DLD1 (cell line): ENCODE data around the gene CADPS.

Source experiments
- in situ Hi-C: cut with HindIII; loops from 2 replicates; pipeline ENCODE4 v1.10.0; 2017; ENCODE audit warnings: low sequenced_read_pairs

The CADPS gene

GRCh38 chr3:62874711-62875557 is at the start of gene CADPS:
Gene CADPS (minus strand): TSS chr3:62875416. CDS start chr3:62875029, 387 bp downstream.
- in situ Hi-C loops, result loop anchor here (25.0 kb wide), 1 partner anchor 312 kb away; no protein-coding TSS in a partner anchor

DNA sequence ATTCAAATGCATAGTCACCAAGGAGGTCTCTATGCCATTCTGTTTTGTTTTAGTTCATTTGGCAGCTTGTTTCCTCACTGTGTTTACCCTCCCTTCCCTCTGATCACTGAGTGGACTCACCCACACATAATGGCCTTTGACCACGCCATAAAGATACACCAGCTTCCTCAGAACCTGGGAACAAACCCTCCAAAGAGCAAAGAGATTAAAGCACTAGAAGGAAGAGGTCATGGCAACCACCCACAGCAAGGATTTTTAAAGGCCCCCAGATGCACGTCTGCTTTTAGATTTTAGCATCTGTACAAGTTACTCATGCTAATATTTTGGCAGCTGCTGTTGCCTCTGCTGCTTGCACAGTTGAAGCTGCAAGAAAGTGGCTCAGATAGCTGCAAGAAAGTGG is 47.9 kb upstream of the CADPS start:
- in situ Hi-C loops, result no loop called here

DNA sequence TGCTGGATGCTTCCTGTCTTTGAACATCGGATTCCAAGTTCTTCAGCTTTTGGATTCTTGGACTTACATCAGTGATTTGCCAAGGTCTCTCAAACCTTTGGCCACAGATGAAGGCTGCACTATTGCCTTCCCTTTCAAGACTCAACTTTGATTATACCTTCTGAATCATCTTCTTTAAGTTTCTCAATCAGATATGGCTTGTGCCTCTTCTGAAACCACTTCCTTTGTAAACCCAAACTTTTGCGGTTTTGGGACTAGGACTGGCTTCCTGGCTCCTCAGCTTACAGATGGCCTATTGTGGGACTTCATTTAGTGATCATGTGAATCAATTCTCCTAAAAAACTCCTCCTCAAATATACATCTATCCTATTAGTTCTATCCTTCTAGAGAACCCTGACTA is 47.1 kb upstream of the CADPS start:
- in situ Hi-C loops, result no loop called here

DNA sequence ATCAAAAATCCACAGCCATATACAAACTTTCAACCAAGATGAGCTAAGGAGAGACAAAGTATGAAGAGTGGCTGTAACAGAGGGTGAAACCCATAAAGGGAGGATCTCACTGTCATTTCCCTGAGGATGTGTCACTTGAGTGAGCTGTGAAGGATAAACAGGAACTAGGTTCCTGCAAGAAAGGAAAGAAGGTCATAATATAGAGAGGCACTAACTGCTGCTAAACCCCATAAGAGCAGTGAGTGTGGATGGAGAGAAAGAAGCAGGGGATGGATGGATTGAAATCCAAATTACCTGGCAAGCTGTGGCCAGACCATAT is 45.2 kb upstream of the CADPS start:
- in situ Hi-C loops, result no loop called here

- in situ Hi-C loops, result no loop called here
Measured at GRCh38 chr3:62919784-62920465, 44.7 kb upstream of the CADPS start.

- in situ Hi-C loops, result no loop called here
Measured at GRCh38 chr3:62918777-62919176, 43.6 kb upstream of the CADPS start.

DNA sequence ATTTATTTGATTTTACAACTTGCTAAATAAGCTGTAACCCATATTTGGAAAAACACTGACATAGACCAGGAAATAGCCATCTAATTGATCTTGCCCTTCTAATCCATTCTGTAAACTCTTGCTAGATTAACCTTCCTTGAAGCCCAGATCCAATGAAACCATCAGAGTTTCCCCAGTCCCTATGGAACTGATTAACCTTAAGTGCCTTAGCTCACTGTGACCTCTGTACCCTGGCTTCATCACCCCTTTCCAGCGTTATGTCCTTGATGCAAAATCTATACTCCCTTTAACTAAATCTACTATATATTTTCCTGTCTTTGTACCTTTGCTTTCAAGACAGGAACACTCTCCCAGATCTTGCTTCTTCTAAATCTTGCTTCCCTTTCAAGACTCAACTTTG is 42.9 kb upstream of the CADPS start:
- in situ Hi-C loops, result no loop called here

DNA sequence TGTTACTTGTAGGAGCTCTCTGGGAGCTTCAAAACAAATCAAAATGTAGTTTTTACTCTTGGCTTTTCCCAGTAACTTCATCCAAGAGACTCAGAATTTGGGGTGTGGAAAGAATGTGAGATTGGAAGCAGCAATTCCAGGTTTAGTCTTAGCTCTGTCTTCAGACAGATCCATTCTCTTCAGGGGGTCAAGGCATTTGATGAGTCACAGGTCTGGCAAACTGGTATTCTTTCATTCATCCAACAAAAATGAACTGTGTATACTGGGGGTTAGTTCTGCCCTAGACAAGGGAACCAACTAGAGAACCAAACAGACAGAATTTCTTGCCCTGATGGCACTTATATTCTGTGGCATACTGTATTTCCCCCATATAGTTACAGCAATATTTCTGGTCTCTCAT is 36.3 kb upstream of the CADPS start:
- in situ Hi-C loops, result no loop called here

- in situ Hi-C loops, result no loop called here
Measured at GRCh38 chr3:62905331-62905730, 30.1 kb upstream of the CADPS start.

DNA sequence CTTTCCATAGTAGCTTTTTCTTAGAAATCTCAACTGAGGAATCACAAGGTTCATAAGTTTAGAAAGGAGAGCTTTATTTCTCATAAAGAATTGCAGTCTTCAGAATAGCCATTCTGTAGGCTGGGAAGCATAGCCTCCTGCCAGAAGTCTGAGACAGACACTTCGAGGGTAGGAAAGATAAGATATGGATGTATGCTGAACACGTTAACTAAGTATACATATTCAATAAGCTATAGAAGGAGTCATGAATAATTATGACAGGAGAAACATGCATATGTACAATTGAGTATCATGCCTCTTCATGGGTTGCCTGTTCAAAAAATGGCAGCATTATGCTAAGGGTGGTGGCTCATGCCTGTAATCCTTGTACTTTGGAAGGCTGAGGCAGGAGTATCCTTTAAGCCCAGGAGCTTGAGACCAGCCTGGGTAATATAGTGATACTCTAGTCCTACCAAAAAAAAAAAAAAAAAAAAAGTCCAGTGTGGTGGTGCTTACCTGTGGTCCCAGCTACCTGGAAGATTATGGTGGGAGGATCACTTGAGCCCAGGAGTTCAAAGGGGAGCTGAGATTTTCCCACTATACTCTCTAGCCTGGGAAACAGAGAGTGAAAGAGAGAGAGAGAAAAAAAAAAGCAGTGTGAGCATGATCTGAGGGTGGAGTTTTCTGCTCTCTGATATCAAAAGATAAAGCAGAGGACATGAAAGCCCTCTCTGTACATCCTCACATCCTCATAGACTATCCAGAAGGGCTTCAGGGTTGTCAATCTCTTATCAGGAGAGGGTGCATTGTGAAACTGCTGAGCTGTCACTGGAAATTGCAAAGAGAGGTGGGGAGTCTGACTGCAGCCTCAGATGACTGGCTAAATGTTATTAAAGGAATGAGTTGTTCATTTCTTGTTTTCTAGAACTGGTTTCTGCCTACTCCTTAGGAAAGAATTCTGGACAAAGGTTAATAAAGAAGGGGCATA is 23.6 kb upstream of the CADPS start:
- in situ Hi-C loops, result no loop called here

- in situ Hi-C loops, result no loop called here
Measured at GRCh38 chr3:62895901-62896300, 20.7 kb upstream of the CADPS start.

- in situ Hi-C loops, result no loop called here
Measured at GRCh38 chr3:62892951-62893350, 17.7 kb upstream of the CADPS start.

DNA sequence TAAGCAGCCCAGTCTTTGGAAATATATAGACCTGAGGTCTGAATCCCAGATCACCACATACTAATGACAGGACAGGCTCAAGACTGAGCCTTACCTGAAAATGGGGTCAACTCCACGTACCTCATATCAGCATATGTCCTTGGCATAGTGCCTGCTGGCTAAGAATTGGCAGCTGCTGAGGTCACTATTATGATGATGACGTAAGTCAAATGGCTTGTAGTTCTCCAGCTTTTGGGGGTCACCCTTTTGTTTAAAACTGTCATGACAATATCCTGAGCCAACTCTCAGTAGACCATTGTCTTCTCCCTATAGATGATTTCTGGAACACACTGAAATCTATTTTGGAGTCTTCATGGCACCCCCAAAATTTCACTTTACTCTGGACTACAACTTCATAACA is 16.8 kb upstream of the CADPS start:
- in situ Hi-C loops, result no loop called here

- in situ Hi-C loops, result no loop called here
Measured at GRCh38 chr3:62888778-62889177, 13.6 kb upstream of the CADPS start.

GRCh38 chr3:62888180-62888579 is 13.0 kb upstream of the CADPS start:
- in situ Hi-C loops, result no loop called here

GRCh38 chr3:62885136-62885535 is 9.9 kb upstream of the CADPS start:
- in situ Hi-C loops, result no loop called here

DNA sequence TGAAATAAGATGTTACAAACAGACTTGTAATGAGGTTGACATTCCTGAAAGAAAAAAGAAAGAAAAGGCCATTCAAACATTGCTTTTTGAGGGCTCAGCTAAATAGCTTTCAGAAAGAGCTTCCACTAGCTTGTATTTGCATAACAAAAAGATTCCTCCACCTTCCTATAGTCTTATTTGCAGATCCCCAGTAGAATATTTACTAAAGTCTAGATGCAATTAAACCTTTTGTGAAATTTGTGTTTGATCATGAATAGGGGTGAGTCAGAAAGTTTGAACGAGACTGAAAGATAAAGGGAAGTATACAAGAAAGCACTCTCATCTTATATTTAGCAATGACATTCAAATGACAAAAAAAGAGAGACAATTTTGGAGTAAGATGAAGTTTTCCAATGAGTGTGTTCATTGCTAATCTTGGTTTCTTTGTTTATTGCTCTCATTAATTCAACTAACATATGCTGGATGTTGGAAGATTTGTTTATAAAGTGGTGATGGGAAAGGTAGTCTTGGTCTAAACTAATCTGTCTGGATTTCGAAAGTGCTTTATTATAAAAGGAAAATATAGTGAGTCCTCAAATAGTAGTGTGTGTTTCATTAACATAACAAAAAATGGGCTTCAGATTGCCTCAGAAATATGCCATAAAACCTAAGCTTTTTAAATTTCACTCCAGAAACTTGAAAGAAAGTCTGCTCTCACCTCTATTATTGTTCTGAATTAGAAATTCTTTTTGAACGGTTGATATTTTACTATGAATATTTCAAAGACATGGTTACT is 9.1 kb upstream of the CADPS start:
- in situ Hi-C loops, result no loop called here

DNA sequence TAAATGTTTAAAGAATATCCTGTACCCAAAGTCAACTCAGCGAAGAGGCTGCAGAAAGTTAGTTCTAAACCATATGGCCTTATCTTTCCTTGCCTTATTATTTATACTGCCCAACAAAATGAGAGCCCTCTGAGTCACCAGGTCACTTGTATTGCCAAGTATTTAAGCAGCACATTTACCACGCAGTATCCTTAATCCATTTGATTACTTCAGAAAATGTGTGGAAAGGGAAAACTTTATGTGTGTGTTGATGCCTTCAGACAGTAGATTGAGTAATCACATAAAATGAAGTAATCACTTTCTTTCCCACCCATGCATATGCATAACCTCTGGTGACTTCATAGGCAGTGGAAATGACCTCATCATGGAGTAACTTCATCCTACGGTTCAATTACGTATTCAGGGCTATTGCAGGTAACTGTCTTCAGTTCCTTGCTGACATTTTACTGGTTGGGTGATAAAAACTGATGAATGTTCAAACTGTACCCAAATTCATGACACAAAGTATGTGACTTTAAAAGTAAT is 7.5 kb upstream of the CADPS start:
- in situ Hi-C loops, result no loop called here

DNA sequence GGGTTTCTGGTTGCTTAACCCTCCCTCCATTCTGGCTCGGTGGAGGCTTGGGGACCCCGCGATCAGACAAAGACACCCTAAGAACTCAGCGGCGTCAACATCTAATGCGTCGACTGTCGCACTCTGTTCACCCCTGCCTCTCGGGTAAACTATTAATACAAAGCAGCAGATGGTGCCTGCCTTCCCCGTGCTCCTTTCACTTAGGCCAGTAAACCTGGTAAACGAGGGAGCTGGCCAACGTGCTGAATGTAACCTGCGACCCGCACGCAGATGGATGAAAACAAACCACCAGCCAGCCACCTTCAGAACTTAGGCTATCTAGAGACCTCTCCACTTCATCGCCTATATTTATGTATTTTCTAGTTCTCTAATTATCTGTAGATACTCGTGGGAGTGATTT is 848 bp upstream of the CADPS start:
- in situ Hi-C loops, result no loop called here

DNA sequence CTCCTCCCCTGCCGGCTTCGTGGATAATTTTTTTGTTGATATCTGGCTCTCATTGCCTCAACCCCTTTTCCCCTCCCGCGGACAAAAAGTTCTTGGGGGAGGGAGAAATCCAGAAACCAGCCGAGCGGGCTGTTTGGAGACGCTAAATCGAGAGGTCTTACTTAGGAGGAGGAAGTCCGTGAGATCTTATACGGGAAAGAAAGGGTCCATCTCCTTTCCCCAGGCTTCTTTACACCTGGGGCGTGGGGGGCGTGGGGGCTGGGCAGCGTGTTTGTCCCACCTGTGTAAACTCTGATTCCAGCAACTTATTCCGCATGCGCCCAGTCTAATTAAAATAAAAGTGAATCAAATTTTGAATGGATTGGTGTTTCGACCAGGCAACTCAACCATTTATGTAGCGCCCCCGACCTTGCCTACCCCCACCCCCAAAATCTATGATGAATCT is 364 bp upstream of the CADPS start:
- in situ Hi-C loops, result no loop called here
